ENCODE data around the gene ADRM1. TPM values are rescaled to one million over a fixed set of nuclear protein-coding genes. Genes with fewer than 3 reads are reported as not detected.

Gene ADRM1
- total and polyA plus RNA-seq, 2 experiments from 2014 or later, result 206 to 243 TPM

- no peak overlapping the region for H3K27ac ChIP-seq (ENCODE audit: low read depth)
- Mint-ChIP-seq H3K36me3 (ENCODE audit: low read depth) (peaks cover 26% of the 10 kb centered on the region), H3K4me3 (no peak overlapping the region), H3K27ac (no peak overlapping the region), H3K4me1 (peaks cover 16% of the 10 kb centered on the region), H3K9me3 (peaks cover 6% of the 10 kb centered on the region; the same call in 2 of the 3 replicates), H3K27me3 (ENCODE audit: insufficient read depth, low read depth, poor library complexity) (peaks cover 18% of the 10 kb centered on the region)
- TF ChIP-seq ETS1 (IDR thresholded peaks at IDR 0.05) (no peak), ZNF462 (CRISPR knock-in tag; IDR thresholded peaks at IDR 0.05) (no peak), REST (IDR thresholded peaks at IDR 0.05; ENCODE audit: unreplicated experiment) (no peak), EZH2phosphoT487 (IDR thresholded peaks at IDR 0.05; ENCODE audit: unreplicated experiment) (no peak), ZNF331 (CRISPR knock-in tag; IDR thresholded peaks at IDR 0.05; ENCODE audit: low read depth) (no peak), CTCF (conservative IDR thresholded peaks at IDR 0.05; ENCODE audit: low read depth in 2 of 2) (no peak), STAT1 (IDR thresholded peaks at IDR 0.05; ENCODE audit: unreplicated experiment) (no peak), EZH2 (IDR thresholded peaks at IDR 0.05; ENCODE audit: low read depth, unreplicated experiment) (no peak), ZNF114 (CRISPR knock-in tag; IDR thresholded peaks at IDR 0.05) (no peak), NANOG (IDR thresholded peaks at IDR 0.05; ENCODE audit: borderline replicate concordance) (no peak), CREB1 (CRISPR knock-in tag; IDR thresholded peaks at IDR 0.05; ENCODE audit: low read depth) (no peak), POLR2AphosphoS5 (IDR thresholded peaks at IDR 0.05; ENCODE audit: low read depth) (no peak), JUNB (IDR thresholded peaks at IDR 0.05; ENCODE audit: unreplicated experiment) (no peak)
- no peak overlapping the region for H3K4me2 ChIP-seq
- H4K20me1 ChIP-seq (replicated peaks; ENCODE audit: insufficient read depth), result peaks cover 10% of the 10 kb centered on the region; the same call in 1 of the 2 replicates
- H3K4me3 ChIP-seq, result no peak overlapping the region
- DNase-seq (ENCODE audit: low spot score) (no peak), ATAC-seq (no peak)
- no peaks in the 10 kb centered on the region for H3K27me3 ChIP-seq (ENCODE audit: insufficient read depth)
- no peaks in the 10 kb centered on the region for H3K9me2 ChIP-seq (ENCODE audit: insufficient read depth)
- H2AFZ ChIP-seq, result no peak overlapping the region
- peaks cover 10% of the 10 kb centered on the region; the same call in 1 of the 2 replicates for H3K4me1 ChIP-seq (ENCODE audit: insufficient read depth)
- H3K79me2 ChIP-seq (replicated peaks; ENCODE audit: insufficient read depth), result peaks cover 16% of the 10 kb centered on the region
- peaks cover 14% of the 10 kb centered on the region for H3F3A ChIP-seq (replicated peaks; ENCODE audit: low read depth)
- no peaks in the 10 kb centered on the region for H3K36me3 ChIP-seq (ENCODE audit: insufficient read depth)
These were observed 3.0 kb upstream of the ADRM1 start for GRCh38 chr20:62299666-62300236.

Data from GM23338 (cell line).